ENCODE results near the gene AFDN. TPM values are rescaled to one million over a fixed set of nuclear protein-coding genes. Genes with fewer than 3 reads are reported as not detected.
"Not testable (repeated sequence)": the region's sequence is repeated elsewhere in the genome, so short reads cannot be mapped to it uniquely, and the experiment has no call there.

AFDN gene
- polyA plus RNA-seq, 1 experiment = 20.4 TPM

DNA sequence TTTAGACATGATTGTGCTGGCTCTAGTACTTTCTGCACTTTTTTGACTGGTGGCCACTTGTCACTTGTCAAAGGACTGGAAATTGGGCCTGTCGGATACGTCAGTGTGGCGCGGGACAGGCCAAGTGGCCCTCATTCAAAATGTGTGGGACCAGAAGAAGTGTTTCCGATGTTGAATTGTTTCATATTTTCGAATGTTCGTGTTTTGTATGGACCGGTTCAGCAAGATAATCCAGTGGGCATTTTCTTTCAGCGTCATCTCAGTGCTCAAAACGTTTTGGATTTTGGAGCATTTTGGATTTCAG lies 174.3 kb downstream of the AFDN start:
- TF ChIP-seq, protein P1, sequence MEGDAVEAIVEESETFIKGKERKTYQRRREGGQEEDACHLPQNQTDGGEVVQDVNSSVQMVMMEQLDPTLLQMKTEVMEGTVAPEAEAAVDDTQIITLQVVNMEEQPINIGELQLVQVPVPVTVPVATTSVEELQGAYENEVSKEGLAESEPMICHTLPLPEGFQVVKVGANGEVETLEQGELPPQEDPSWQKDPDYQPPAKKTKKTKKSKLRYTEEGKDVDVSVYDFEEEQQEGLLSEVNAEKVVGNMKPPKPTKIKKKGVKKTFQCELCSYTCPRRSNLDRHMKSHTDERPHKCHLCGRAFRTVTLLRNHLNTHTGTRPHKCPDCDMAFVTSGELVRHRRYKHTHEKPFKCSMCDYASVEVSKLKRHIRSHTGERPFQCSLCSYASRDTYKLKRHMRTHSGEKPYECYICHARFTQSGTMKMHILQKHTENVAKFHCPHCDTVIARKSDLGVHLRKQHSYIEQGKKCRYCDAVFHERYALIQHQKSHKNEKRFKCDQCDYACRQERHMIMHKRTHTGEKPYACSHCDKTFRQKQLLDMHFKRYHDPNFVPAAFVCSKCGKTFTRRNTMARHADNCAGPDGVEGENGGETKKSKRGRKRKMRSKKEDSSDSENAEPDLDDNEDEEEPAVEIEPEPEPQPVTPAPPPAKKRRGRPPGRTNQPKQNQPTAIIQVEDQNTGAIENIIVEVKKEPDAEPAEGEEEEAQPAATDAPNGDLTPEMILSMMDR (IDR thresholded peaks at IDR 0.05; ENCODE audit: insufficient read depth, low read depth, low read length) = no peak
- H3K27me3 ChIP-seq (ENCODE audit: control insufficient read depth, insufficient read depth, low read length) = peaks cover 15% of the 10 kb centered on the region
- DNase-seq (ENCODE audit: low read depth) = no peak
- POLR2A ChIA-PET = no interaction called here
- H3K4me3 ChIP-seq (ENCODE audit: low read depth, low read length) = no peak overlapping the region
- H3K36me3 ChIP-seq (ENCODE audit: control insufficient read depth, insufficient read depth, low read length) = no peaks in the 10 kb centered on the region
- CTCF ChIA-PET = no interaction called here

GRCh38 chr6:168001514-168001913 lies 174.8 kb downstream of the AFDN start:
- DNase-seq (ENCODE audit: low read depth); CTCF ChIA-PET; POLR2A ChIA-PET; H3K4me3 ChIP-seq (ENCODE audit: low read depth, low read length); H3K36me3 ChIP-seq (ENCODE audit: control insufficient read depth, insufficient read depth, low read length): not testable (repeated sequence)
- peaks cover 15% of the 10 kb centered on the region for H3K27me3 ChIP-seq (ENCODE audit: control insufficient read depth, insufficient read depth, low read length)

GRCh38 chr6:168002804-168003203 lies 176.1 kb downstream of the AFDN start:
- DNase-seq (ENCODE audit: low read depth) = no peak
- Histone ChIP-seq H3K27me3 (ENCODE audit: control insufficient read depth, insufficient read depth, low read length) (peaks cover 15% of the 10 kb centered on the region), H3K4me3 (ENCODE audit: low read depth, low read length) (no peak overlapping the region), H3K36me3 (ENCODE audit: control insufficient read depth, insufficient read depth, low read length) (no peaks in the 10 kb centered on the region)
- TF ChIP-seq, protein P1 (IDR thresholded peaks at IDR 0.05; ENCODE audit: insufficient read depth, low read depth, low read length) = no peak
- CTCF ChIA-PET = interaction anchor here (0.9 kb wide), 1 partner anchor 11 kb away, joined by 4 read pairs; no protein-coding TSS in a partner anchor
- POLR2A ChIA-PET = no interaction called here

- Histone ChIP-seq H3K36me3 (ENCODE audit: control insufficient read depth, insufficient read depth, low read length) (no peaks in the 10 kb centered on the region), H3K4me3 (ENCODE audit: low read depth, low read length) (no peak overlapping the region), H3K27me3 (ENCODE audit: control insufficient read depth, insufficient read depth, low read length) (peaks cover 14% of the 10 kb centered on the region)
- TF ChIP-seq, protein P1 (IDR thresholded peaks at IDR 0.05; ENCODE audit: insufficient read depth, low read depth, low read length) = no peak
- CTCF ChIA-PET = no interaction called here
- POLR2A ChIA-PET = no interaction called here
- DNase-seq (ENCODE audit: low read depth) = no peak
These were observed 177.3 kb downstream of the AFDN start for GRCh38 chr6:168004023-168004422.

DNA sequence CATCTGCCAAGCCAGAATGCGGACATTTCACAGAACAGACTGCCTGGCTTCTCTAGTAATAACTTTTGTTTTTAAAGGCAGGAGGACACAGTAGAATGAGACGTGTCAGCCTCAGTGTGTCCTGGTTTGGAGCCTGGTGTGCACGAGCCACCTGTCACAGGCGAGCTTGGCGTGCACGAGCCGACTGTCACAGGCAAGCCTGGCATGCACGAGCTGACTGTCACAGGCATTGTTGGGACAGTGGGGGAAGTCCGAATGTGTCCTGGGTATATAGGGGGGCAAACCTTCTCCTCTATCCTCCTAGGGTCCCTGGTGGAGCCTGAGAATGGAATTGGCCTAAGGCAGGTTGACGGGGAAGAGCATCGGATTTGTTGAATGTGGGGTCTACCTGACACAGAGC lies 178.2 kb downstream of the AFDN start:
- ChIA-PET POLR2A (no interaction called here), CTCF (no interaction called here)
- peaks cover 14% of the 10 kb centered on the region for H3K27me3 ChIP-seq (ENCODE audit: control insufficient read depth, insufficient read depth, low read length)

GRCh38 chr6:168005796-168006195 lies 179.1 kb downstream of the AFDN start:
- POLR2A ChIA-PET = no interaction called here
- TF ChIP-seq, protein P1 (IDR thresholded peaks at IDR 0.05; ENCODE audit: insufficient read depth, low read depth, low read length) = no peak
- no peak overlapping the region for H3K4me3 ChIP-seq (ENCODE audit: low read depth, low read length)
- peaks cover 14% of the 10 kb centered on the region for H3K27me3 ChIP-seq (ENCODE audit: control insufficient read depth, insufficient read depth, low read length)
- CTCF ChIA-PET = no interaction called here
- no peaks in the 10 kb centered on the region for H3K36me3 ChIP-seq (ENCODE audit: control insufficient read depth, insufficient read depth, low read length)
- DNase-seq (ENCODE audit: low read depth) = no peak

More for the DNA sequence above, 178.2 kb downstream of the AFDN start:
- DNase-seq (ENCODE audit: low read depth) = no peak
- Histone ChIP-seq H3K36me3 (ENCODE audit: control insufficient read depth, insufficient read depth, low read length) (no peaks in the 10 kb centered on the region), H3K4me3 (ENCODE audit: low read depth, low read length) (no peak overlapping the region)
- TF ChIP-seq, protein P1 (IDR thresholded peaks at IDR 0.05; ENCODE audit: insufficient read depth, low read depth, low read length) = no peak
